GM18868 (cell line): ENCODE measurements around the gene CDH22.

Experiments used
- ATAC-seq: cut with Tn5 transposase; IDR thresholded peaks from one replicate; pipeline ENCODE4 v1.9.1; 2021; ENCODE audit warnings: mild to moderate bottlenecking, moderate library complexity; ENCODE audit not compliant: unreplicated experiment

Gene CDH22

DNA sequence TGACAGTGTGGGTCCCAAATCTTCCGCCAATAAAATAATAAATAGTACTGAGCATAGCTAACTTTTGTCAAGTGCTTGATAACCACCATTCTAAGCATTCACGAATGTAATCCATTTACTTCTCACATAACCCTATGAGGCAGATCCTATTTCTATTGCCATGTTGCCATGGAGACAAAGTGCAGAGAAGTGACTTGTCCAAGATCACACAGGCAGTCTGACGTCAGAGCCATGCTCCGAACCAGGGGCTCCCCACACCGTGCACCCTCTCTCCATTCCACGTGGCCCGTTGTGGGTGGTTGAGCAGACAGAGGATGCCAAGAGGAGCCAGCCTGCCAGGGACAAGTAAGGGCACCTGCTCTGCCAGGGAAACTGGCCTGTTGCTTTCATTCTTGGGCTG is 38.9 kb downstream of the CDH22 start:
- no peak for ATAC-seq

GRCh38 chr20:46268662-46269061 is 39.6 kb downstream of the CDH22 start:
- no peak for ATAC-seq

DNA sequence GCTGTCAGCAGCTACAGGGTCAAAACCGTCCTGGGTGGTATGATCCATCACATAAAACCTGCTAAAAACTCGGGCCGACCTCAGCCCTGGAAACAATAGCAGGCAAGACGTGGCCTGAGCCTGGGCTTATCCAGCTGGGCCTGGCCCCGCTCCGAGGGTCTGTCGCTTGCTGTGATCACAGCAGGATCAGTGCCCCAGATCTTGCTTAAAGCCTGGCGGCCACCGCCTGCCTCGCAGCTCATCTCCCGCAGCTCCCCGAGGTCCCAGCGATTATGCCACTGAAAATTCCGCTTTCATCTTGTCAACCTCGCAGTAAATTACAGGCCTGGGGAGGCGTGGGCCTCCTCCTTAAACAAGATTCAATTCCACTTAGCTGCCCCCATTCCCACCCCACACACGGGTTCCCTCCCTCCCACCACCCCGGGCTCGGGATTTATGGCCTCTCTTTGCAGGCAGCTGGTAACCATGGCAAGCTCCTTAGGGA is 40.1 kb downstream of the CDH22 start:
- no peak for ATAC-seq

DNA sequence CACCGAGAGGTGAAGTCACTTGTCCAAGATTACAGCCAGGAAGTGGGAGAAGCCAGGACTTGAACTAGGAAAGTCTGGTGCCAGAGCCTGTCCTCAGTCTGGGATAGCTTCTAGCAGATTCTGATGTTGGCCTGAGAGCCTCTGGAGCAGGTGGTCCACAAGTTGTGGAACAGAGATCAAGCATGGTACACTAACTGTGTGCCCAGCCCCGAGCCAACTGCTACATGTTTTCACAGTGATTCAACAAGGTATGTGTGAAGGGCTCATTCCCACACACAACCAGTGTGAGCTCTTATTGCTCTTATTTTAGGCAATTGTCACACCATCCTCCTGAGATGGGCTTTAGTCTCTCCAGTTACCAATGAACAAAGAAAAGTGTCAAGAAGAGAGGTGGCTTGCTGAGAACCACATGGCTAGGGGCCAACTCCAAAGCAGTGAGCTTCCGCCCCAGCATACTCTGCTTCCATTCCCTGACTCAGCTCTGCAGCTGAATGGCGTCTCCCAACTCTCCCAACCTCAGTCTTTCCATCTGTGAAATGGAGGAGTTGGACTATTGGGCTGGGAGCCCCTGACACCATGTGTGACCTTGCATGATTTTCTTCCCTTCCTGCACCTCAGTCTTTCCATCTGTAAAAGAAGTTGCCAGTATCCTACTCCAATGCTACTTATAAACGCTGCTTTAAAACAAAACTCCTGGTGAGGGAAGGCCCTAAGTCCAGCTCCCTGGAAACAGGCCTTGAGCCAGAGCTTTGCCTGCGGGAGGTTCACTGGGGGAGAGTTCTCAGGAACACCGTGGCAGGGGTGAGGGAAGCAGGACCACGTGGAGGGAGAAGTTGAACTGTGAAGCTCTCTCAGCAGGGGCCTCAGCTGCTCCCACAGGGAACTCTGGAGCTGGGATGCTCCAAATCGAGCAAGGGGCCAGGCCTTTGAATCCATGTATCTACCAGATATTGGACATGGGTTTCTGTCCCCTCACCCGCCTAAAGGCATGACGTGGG is 40.9 kb downstream of the CDH22 start:
- ATAC-seq, result no peak

DNA sequence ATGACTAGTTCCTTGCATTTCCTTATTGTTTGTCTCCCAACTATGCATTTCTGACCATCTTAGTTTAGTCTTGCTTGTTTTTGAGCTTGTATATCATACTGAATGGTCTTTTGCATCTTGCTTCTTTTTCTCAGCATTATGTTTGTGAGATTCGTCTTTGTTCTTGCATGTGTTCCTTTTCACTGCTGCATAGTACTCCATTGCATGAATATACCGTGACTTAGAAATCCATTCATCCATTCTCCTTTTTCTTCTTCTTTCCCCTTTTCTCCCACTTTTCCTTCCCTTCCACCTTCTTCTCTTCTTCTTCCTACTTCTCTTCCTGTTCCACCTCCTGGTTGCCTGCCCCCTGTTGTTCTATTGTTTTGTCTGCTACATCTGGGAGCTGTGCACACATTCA is 42.8 kb downstream of the CDH22 start:
- ATAC-seq, result no peak

GRCh38 chr20:46264391-46265266 is 43.7 kb downstream of the CDH22 start:
- no peak for ATAC-seq

DNA sequence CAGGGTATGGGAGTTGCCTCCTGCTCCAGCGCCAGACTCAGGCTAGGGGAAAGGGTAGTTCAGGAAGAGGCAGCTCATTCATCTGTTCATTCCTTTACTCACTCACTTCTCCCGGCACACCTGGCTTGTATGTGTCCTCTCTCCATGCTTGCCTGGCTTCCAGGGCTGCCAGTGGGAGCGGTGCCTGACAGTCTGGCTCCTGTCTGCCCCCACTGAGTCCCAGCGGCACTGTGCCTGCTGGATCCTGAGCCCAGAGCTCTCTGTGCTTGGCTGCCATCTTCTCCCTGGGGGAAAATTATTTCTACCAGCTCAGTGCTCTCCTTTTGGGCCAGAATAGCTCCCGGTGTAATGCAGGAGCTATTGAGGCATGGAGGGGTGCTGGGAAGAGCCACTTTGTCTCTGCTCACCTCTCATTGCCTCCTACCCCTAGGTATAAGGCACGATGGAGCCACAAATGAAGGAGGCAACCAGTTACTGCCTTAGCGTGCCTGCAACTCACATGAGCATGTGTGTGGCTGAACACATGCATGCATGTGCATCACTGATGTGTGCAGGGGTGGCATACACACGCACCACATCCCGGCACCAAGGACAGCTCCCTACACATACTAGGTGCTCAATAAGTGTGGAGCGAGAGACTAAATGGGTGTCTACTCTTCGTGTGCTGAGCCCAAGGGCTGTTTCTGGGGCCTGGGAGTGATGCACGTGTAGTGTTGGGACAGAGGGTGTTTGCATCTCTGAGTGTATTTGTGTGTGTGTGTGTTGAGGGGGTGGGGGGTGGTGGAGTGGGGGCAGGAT is 46.6 kb downstream of the CDH22 start:
- ATAC-seq, result no peak

GRCh38 chr20:46260936-46261454 is 47.3 kb downstream of the CDH22 start:
- ATAC-seq, result no peak

DNA sequence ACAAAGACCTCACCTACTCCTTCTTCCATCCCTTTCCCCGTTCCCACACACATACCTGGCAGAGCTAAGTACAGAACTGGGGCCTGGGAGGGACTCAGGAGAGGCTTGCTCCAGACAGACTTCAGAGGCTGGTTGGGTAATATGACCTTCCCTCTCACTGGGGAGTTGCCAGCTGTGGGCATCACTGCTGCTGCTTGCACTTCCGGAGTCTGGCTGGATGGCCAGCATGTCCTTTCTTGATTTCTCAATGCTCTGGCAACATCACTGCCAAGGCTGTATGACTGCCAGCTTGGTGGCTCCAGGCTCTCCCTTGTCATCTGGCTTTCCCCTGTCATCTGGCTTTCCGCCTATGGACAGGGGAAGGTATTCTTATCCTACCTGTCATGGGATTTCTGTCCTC is 47.8 kb downstream of the CDH22 start:
- ATAC-seq, result no peak

GRCh38 chr20:46259260-46259859 is 48.9 kb downstream of the CDH22 start:
- ATAC-seq, result no peak

DNA sequence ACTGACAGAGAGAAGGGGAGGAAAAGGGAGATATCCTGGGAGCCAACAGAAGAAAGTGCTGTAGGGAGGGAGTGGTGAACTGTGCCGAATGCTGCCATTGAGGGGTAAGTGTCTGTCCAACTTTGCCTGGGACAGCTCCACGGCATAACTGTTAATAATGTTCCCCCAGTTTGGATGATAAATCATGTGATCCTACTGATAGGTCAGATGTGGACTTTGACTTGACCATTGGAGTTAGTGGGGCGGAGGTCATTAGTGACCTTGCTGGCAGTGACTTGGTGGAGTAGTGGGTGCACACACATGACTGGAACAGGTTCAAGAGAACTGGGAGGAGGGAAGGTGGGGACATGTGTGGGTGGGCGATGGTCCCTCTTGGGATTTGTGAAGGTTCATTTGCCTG is 50.4 kb downstream of the CDH22 start:
- no peak for ATAC-seq

DNA sequence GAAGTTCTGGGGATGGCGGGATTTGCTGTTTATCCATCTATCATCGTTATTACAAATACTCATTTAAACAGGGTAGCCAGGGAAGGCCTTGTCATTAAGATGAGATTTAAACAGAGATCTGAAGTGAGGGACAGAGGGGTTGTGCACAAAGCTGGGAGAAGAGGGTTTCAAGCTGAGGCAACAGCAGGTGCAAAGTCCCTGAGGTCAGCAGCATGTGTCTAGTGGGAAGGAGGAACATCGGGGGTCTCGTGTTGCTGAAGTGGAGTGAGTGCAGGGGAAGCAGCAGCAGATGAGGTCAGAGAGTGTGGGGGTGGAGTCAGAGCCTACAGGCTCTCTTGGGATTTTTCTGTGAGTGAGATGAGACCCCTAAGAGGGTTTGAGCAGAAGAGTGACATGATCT is 52.0 kb downstream of the CDH22 start:
- no peak for ATAC-seq

DNA sequence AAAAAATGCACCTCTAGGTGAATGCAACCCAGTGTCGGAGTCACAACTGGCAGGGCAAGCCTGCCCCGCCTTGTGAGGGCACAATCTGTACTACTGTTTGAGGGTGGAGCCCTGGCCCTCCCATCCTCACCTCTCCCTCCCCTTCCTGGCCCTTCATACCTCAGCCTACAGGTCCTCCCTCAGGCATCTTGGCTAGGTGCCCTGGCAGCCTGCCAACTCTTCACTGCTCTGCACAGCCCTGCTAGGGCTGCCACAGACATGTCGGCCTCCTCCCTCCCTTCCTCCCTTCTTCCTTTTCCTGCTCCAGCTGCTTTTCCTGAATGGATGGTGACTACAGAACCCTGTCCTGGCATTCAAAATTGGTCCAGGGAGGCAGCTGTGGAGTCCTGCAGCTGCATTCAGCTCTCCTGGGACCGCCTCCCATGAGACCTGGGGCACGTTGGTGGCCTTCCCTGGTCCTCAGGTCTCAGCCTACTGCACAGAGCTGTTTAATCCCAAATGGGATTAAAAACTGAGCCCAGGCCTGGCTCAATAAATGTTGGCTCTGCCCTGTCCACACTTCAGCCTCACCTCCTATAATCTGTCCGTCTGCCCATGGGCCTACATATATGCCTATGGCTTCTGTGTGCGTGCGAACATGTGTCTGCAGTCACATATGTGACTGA is 52.7 kb downstream of the CDH22 start:
- ATAC-seq, result no peak

- no peak for ATAC-seq
Measured at GRCh38 chr20:46253391-46253790, 54.9 kb downstream of the CDH22 start.

GRCh38 chr20:46252352-46253091 is 55.8 kb downstream of the CDH22 start:
- ATAC-seq, result no peak

DNA sequence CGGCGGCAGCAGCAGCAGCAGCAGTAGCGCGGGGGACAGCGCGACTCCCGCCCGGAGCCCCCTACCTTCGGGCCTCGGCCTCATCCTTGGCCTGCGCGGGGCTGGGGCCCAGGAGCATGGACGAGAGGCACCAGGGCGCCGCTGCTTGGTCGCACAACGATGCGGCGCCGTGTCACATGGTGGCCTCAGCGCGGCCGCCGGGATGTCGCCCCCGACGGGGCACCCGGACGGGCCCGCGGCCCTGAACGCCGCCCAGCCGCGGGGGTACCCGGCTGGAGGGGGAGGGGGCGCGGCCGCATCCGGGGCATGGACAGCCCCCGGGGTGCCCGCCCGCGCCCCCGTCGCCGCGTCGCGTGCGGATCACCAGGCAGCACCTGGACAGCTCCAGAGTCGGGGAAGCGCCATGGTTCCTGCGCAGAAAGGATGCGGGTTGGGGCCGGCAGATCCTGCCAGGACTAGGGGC is 57.1 kb downstream of the CDH22 start:
- ATAC-seq, result no peak

DNA sequence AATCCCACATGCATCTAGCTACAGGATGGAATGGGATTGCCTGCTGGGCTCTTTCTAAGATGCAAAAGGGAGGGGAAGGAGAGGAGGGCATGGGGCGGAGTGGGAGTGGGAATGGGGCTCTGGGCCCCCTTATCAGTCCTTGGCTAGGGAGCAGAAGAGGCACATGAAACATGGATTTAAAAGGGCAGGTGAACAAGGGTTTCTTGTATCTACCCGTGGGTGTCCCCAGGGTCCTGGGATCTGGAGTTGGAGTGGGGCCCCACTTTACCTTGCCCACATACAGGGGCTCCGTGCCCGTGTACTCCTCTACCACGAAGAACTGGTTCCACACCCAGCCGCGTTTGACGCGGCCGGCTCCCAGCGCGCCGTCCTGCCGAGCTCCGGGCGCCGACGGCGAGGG is 57.5 kb downstream of the CDH22 start:
- no peak for ATAC-seq

DNA sequence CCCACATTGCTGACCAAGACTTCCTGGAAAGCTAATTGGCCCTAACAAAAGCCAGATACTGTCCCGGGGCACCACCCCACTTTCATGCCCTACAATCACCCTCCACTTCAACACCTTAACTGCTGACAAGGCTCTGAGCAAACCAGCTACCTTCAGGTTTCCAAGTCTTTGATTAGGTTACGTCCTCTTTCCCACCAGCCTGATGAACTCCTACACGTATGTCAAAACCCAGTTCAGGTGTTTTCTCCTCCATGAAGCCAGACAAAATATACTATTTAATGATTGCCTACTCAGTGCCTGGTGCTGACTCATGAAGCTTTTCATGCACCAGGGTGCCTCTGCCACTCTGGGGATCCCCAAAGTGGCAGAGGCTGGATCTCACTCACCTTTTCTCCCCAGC is 58.6 kb downstream of the CDH22 start:
- ATAC-seq, result no peak

GRCh38 chr20:46246559-46246958 is 61.7 kb downstream of the CDH22 start:
- ATAC-seq, result no peak
